GM18520 (cell line): ENCODE data around the gene NAGS.
"Not testable (repeated sequence)": the region's sequence is repeated elsewhere in the genome, so short reads cannot be mapped to it uniquely, and the experiment has no call there.

Experiments used
- ATAC-seq: cut with Tn5 transposase; IDR thresholded peaks from one replicate; pipeline ENCODE4 v1.9.1; 2021; ENCODE audit not compliant: unreplicated experiment

NAGS gene

DNA sequence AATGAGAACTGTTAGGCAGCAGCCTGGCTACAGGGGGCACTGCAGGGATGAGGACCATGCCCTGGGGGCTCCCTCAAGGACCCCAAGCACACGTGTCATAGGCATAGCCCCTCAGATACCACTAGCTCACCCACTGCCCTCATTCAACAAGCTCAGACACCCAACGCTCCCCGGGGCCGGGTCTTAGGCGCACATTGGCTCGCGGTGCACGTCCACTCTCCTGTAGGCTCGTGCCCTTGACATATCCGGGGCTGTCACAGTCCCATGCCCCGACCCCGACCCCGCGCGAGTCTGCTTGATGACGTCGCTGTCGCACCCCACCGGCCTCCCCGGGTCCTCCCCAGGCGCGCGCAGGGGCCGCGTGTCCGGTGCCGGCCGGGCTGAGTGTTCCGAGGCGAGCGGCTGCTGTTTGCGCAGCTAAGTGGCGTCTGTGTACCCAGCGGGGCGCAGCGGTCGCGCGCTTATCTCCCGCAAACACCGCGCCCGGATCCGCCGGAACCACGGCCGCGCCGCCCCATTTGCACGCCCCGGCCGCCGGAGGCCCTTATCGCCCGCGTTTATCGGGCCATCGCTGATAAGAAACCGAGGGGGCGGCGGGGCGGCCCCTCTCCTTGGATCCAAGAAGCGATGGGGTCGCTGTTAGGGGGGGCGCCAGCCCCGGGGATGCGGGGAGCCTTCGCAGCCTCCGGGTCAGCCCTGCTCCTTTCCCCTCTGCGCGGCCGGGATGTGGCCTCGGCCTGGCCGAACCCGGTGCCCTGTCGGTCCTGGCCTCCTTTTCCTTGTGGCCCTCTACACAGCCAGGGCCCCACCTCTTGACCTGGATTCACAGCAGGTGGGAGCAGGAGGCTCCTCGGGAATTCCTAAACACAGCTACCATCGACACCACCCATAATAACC is 20.7 kb upstream of the NAGS start:
- no peak for ATAC-seq

DNA sequence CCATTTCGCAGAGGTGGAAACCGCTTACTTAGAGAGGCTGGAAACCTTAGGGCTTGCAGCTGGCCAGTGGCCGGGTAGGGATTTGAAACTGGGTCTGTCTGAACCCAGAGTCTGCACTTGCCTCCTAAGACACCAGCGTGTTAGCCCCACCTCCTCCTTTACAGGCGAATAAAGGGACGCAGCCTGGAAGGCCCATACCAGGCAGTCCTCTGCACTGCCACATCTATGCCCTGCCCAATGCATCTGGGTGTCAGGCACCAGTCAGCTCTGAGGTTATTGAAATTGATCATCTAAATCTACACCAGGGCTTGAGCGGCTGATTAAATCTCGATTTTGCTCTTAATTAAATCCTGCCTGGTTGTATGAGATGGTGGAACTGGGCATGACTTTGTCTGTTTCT is 19.9 kb upstream of the NAGS start:
- ATAC-seq = no peak

DNA sequence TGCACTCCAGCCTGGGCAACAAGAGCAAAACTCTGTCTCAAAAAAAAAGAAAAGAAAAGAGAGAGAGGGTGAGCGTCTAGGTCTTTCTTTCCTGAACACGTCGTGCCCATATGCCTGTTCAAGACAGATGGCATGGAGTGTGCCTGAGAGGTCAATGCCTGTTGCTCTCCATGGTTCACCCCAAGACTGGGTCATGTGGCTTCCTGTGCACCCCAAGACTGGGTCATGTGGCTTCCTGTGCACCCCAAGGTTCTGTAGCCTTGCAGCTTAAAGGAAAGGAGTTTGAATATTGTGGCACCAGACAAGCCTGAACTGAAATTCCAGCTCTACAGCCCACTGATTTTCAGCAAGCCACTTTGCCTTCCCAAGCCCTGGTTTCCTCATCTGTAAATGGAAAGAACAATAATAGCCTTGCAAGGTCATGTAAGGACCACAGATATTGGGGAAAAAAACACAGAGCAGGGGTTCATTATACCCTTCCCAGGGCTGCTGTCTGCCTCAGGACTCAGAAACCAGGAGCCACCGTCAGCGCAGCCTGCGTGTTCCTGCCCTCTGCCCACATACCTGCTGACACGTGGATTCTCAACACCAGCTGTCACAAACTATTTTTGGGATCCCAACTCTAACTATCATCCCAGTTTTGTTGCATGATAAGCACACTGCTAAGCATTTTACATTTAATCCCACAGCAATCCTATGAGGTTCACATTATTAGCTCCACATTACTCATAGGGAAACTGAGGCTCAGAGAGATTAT is 18.0 kb upstream of the NAGS start:
- no peak for ATAC-seq

DNA sequence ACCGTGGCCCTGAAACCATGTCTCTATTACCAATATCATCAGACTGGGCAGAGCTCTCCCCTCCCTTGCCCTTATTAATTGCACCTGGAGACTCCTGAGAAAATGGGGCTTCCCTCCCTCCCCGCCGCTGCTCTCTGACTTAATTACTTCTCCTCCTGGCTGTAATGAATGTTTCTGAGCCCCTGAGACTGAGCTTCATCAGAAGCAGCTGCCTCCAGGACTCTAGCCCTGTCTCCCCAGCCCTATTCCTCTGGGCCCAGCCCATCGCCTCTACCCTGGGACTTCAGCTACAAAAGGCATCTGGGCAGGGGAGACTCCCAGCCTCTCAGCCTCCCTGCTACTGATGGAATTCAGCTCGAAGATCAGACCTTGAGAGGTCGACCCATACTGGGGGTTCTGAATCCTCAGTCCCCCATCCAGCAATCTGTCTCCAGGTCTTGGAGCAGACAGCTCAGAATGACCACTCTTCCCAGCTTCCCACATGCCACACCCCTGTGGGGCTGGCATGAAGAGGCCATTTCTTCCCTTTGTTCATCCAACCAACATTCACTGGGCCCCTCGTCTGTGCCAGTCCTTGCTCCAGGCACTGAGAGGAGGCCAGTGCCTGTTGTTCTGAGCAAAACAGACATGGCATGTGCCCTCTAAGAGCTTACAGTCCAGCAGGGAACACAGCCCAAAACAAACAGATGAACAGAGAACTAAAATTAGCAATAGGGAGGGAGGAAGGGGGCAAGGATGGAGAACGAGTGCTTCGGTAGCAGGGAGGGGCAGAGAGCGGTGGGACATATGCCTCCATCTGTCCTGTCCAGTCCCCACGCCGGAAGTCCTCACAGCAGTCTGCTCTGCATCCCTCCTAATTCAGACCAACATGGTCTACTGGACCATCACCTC is 17.0 kb upstream of the NAGS start:
- ATAC-seq = no peak

DNA sequence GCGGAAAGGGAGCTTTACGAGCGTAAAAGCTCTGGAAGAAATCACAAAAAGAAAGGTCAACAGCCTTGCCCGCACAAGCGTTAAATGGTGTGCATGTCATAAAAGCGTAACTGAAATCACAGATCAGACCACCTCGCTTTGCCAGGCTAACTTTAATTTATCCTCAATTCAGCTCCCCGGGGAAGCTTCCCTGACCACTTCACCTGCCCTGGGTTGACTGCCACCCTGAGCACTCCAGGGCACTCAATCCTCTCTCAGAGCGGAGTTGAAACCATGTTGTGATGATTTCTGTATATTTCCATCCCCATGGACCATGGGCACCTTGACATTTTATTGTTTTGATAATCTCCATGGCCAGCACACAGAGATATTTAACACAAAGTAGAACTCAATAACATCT is 16.1 kb upstream of the NAGS start:
- no peak for ATAC-seq

DNA sequence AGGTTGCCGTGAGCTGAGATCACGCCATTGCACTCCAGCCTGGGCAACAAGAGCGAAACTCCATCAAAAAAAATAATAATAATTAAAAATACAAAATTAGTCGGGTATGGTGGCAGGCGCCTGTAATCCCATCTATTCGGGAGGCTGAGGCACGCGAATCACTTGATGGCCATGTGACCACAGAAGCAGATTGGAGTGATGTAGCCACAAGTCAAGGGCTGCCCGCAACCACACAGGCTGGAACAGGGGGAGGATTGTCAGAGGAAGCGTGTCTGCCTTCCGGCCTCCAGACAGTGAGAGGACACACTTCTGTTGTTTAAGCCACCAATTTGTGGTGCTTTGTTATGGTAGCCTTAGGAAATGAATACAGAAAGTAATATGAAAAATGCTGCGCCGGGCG is 11.8 kb upstream of the NAGS start:
- no peak for ATAC-seq

DNA sequence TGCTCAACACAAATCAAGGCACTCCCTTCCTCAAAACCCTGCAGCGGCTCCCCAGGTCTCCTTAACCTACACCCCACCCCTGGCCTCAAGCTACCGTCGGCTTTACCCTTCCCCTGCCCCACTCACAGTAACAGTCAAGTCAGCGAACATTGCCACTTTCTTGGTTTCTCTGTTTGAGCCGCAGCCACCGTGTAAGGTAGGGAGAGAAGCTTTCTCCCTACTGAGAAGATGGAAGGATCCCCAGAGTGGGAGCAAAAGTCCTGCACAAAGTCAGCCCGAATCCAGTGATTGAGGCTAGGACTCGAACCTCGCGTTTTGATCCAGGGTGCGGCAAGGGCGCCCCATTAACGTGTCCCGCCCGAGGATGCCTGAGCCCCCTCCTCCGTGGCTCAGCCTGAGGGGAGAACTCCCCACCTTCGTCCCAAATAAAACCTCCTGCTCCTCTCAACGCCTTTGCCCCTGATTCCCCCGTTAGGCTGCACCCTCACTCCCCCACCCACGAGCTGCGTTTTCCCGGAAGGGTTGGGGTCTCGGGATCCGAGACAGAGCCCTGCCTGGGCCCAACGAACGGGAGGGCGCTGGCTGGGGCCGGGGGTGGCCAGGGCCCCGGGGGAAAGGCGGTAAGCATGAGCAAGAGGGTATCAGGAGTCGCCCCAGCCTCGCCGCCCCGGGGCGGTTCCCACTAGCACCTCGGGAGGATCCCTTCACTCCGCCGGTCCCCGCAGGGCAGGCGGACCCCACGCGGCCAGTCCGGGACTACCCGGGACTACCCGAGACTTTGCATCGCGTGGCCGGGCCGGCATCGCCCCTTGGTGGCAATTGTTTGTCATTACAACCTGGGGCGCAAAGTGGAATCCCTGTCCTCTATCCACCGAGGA is 9.9 kb upstream of the NAGS start:
- ATAC-seq = no peak

DNA sequence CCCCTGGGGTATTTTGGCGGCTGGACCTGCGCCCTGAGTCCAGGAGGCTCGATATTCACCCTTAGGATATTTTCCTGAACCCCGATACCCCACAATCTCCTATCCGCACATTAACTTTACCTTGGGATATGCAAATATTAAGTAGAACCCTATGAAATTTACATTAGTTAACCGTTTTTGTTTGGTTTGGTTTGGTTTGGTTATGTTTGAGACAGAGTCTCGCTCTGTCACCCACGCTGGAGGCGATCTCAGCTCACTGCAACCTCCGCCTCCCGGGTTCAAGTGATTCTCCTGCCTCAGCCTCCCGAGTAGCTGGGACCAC is 9.3 kb upstream of the NAGS start:
- ATAC-seq = no peak

DNA sequence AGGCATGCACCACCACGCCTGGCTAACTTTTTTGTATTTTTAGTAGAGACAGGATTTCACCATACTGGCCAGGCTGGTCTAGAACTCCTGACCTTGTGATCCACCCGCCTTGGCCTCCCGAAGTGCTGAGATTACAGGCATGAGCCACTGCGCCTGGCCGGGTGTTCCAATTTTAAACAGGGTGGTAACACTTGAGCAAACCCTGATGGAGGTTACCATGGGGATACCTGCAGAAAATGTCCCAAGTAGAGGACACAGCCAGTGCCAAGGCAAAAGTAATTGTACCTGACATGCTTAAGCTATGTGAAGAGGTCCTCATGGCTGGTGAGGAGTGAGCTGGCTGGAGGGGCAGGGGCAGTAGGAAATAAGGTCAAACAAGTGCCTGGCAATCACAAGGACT is 7.2 kb upstream of the NAGS start:
- not testable (repeated sequence) for ATAC-seq

DNA sequence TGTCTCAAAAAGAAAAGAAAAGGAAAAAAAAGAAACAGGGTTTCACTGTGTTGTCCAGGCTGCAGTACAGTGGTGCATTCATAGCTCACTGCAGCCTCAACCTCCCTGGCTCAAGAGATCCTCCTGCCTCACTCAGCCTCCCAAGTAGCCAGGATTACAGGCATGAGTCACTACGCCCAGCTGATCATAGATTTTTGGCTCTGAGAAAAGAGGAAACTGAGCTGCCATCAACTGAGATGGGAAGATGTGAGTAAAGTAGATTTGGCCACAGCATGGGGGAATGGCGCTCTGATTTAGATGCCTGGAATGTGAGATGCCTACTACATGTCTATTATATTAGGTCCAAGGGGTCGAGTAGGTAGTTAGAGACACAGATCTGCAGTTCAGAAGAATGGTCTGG is 5.9 kb upstream of the NAGS start:
- no peak for ATAC-seq

DNA sequence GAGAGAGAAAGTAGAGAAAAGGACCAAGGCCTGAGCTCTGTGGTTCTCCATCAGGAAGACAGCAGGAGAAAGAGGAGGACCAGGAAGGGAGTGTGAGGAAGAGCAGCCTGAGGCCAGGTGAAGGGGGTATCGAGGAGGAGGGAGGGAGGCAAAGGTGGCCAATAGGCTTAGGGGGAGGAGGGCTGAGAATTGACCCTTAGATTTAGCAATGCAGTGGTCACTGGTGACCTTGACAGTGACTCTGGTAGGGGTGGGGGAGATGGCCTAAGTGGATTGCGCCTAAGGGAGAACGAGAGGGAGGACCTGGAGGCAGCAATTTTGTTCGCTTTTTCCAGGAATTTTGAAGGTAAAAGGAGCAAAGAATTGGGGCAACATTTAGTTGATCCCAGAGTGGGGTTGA is 5.4 kb upstream of the NAGS start:
- ATAC-seq = no peak

DNA sequence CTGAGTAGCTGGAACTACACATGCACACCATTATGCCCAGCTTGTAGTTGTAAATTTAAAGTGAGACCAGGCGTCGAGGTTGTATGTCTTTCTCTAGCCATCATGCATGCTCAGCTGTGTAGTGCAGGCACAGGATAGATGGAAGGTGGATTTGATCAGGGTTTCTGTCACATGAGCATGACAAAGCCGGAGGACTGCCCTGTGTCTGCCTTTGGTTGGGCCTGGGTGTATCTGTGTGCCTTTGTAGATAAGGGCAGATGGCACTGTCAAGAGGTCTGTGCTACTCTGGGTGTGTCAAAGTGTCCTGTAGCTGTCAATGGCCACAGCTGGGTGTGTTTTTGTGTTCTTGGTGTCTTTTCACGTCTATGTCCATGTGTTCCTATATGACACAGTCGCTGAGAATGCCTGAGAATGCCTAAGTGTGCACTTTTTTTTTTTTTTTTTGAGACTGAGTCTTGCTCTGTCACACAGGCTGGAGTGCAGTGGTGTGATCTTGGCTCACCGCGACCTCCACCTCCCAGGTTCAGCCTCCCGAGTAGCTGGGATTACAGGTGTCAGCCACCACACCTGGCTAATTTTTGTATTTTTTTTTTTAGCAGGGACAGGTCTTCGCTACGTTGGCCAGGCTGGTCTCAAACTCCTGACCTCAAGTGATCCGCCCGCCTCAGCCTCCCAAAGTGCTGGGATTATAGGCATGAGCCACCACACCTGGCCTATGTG is 4.1 kb upstream of the NAGS start:
- ATAC-seq = no peak

DNA sequence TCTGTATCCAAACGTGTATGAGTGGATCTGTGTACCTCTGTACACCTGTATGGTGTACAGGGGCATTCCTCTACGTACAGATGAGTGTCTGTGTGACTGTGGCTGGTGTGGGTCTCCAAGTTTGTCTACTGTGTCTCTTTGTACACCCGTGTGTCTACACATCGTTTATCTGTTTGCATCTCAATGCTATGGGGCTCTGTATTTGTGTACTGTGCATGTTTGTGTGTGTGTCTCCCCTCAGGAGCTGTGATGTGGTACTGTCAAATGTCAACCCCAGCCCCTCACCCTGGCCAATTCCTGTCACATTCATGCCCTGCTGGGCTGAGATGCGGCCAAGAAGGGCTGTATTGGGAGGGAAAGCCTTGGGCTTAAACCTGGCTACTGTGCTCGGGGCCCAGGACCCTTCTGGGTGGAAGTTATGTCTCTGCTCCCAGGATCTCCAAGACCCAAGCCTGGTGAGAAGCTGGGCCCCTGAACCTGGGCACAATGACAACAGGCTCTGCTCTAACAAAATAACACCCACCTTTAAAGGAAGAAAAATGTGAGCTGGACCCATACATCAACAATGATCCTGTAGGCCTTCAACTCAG is 3.5 kb upstream of the NAGS start:
- ATAC-seq = no peak

DNA sequence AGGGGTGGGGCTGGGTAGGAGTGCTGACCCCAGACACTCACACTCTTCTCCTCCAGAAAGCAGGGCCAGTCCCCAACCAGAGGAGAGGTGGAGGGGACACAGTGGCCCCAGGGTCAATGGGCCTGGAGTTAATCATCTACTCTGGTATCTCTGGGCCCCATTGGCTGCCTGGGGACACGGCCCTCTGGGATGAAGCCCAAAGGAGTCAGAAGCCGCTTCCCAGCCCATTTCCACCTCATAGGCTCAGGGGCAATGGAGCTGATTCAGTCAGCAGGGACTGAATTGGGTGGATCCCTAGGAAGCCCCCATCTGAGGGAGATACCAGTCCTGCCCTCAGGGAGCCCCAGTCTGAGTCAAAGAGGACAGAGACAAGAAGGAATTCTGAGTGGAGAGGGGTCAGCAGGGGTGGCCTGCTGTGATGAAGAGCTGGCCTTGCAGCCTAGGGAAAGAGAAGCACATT is 2.9 kb upstream of the NAGS start:
- no peak for ATAC-seq

DNA sequence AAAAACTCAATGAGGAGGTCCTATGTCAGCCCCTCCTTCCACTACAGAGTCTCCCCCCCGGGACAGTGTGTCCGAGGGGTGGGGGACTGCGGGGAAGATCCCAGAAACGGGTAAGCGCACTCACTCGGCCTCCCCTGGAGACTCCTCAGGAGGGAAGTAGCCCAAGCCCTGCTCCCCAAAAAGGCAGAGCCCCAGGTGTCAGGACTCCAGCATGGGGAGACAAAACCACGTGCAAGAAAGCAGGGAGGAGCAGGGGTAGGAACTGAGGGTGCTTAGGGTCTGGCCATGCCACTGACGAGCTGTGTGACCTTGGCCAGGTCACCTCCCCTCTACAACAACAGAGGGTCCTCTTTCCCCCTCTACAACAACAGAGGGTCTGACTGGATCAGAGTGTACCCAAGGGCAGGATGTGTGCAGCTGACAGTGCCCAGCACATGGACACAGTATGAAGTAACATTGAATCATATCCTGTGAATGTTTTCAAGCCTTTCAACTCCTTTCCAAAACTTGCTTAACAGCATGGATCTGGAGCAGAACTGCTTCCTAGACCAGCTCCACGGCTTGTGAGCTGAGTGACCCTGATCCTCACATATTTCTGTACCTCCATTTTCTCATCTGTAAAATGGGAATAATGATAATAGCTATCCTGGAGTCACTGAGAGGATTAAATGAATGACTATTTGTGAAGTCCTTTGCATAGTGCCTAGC is 2.1 kb upstream of the NAGS start:
- ATAC-seq = no peak

DNA sequence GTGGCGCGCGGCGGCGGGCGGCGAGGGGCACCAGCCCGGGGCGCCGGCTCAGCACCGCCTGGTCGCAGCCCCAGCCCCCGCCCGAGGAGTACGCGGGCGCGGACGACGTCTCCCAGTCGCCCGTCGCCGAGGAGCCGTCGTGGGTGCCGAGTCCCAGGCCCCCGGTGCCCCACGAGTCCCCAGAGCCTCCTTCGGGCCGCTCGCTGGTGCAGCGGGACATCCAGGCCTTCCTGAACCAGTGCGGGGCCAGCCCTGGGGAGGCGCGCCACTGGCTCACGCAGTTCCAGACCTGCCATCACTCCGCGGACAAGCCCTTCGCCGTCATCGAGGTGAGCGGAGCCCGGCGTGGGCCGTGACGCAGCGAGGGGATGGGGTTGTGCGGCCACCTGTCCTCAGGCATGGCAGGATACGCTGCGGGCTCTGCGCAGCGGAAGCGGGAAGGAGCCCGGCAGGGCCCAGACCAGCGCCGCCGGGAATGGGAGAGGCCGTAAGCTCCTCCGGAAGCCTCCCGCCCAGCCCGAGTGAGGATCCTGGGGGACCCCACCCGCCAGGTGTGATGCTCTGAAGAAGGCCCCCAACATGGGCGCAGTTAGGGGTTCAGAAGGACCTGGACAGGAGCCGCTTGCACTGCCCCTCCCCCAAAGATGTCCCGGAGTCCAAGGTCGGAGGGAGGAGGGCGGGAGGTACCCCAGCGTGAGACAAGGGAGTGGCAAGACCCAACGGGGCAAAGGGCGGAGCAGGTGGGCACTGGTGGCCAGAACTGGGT is 522 bp downstream of the NAGS start:
- no peak for ATAC-seq

DNA sequence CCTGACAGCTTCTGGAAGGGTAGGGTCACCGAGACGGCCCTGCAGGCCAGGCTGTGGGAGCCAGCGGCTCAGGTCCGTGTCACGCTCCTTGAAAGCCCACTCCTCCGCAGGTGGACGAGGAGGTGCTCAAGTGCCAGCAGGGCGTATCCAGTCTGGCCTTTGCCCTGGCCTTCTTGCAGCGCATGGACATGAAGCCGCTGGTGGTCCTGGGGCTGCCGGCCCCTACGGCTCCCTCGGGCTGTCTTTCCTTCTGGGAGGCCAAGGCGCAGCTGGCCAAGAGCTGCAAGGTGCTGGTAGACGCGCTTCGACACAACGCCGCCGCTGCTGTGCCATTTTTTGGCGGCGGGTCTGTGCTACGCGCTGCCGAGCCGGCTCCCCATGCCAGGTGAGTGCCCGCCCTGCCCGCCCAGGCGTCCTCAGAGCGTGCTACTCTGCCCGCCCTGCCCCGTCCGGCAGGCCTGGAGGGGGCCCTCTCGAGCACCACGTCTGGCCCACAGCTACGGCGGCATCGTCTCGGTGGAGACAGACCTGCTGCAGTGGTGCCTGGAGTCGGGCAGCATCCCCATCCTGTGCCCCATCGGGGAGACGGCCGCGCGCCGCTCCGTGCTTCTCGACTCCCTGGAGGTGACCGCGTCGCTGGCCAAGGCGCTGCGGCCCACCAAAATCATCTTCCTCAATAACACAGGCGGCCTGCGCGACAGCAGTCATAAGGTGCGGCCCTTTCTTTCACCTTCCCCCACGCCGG is 1.3 kb downstream of the NAGS start:
- no peak for ATAC-seq

DNA sequence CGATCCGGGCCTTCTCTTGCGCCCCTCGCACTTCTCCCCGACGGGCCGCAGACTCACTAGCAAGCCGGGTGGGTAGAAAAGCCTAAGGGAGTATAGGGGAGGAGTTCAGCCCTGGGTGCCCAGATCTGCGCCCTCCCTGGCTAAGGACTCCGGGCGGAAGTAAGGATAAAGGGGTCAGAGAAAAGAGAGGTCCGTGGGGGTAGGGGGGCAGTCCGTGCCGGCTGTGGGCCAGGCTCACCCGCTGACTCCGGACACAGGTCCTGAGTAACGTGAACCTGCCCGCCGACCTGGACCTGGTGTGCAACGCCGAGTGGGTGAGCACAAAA is 1.8 kb downstream of the NAGS start:
- no peak for ATAC-seq
